NCI-H69 (cell line): ENCODE data around the gene PTGR1.
"Not testable (repeated sequence)": the region's sequence is repeated elsewhere in the genome, so short reads cannot be mapped to it uniquely, and the experiment has no call there.

Experiments
- DNase-seq: peaks from one replicate; lab custom pipeline; 2025; lab: John Stamatoyannopoulos, UW

Gene PTGR1

DNA sequence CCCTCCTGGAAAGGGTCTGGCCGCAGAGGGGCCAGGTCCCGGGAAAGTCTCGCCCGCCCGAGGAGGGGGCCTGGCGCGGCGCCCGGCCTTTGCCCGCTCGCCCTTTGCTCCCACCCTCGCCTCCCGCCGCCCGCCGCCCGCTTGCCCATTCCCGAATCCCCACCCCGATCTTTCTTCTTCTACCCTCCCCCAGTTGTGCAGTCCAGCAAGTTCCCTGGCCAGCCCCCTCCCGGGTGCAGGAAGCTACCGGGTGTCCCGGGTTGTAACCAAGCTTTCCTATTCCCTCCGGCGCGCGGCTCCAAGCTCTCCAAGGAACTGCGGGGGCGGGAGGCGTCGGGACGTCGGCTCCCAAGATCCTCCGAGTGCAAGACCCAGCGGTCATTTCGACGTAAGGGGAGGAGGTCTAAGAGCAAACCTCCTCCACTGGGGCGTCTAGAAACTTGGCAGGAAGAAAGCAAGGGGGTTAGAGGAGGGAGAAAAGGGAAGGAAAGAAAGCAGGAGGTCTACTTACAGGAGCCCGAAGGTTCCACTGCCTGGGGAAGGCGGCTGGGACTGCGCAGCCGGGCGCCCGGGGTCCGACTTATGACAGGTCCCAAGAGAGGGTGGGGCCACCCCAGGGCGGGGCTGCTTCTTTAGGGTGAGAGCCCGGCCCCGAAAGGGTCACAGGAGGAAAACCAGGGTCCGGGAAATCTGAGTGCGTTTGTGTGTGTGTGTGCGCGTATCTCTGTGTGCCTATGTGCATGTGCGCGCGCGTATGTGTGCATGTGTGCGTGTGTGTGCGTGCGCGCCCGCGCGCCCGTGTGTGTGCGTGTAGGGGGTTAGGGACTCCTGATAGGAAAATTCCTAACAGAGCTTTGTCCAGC, at the start of gene PTGR1:
PTGR1 (minus strand) TSS at position 556 of the 863 bp plus-strand sequence. CDS start 2,225 bp downstream, outside the sequence.
- DNase-seq: peak; percentile 67

DNA sequence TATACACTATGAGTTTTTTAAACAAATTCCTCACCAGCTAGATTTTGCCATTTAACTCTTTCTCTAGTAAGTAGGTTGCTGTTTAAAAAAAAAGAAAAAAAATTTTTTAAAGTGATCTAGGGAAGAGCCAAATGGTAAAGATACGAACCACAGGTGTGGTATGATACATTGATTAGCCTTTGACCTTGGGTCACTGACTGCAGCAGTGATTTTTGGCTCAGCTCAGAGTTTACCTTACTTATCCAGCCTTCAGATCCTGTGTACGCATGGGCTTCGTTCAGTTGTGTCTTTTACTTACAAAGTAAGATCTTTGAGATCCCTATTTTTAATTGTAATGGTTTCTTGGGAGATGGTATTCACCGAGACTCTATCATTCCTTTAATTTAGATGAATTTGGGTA, 49.6 kb upstream of the PTGR1 start:
- no peak for DNase-seq

DNA sequence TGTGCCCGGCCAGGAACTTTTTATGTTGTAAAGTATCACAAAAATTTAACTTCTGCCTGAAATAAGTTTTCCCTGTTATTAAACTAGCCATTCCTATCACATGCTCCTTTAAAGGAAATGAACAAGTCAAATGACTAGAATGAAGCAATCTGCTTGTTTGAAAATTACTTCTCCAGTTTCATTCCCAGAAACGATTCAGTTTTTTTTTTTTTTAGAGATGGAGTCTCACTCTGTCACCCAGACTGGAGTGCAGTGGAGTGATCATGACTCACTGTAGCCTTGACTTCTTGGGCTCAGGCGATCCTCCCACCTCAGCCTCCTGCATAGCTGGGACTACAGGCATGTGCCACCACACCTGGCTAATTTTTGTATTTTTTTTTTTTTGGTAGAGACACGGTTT, 48.6 kb upstream of the PTGR1 start:
- no peak for DNase-seq

DNA sequence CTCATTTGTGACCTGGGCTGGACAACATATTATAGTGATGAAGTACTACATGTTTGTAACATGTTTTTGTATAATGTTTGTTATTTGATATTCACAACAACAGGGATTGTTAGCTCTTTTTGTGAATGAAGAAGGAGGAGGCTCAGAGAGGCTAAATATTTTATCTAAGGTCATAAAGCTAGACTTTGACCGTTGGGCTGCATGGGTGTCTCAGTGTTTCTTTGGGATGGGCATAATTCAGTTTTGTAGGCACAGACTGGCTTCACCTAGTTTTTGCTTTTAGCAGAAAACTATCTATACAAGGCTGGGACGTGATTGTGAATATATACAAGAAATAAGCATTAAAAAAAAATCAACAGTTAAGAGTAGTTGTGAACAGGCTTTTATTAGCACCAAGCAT, 47.0 kb upstream of the PTGR1 start:
- no peak for DNase-seq

DNA sequence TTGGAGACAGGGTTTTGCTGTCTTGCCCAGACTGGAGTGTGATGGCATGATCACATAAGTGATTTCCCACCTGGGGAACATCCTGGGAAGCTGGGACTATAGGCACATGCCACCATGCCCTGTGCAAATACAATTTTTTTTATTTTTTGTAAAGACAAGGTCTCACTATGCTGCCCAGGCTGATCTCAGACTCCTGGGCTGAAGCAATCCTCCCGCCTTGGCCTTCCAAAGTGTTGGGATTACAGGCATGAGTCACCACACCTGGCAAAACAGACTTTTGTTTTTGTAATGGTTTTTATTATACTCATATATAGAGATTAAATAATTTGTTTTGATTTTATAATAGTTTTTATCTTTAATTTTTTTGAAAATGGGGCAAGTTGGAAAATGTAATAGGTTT, 46.4 kb upstream of the PTGR1 start:
- no peak for DNase-seq

DNA sequence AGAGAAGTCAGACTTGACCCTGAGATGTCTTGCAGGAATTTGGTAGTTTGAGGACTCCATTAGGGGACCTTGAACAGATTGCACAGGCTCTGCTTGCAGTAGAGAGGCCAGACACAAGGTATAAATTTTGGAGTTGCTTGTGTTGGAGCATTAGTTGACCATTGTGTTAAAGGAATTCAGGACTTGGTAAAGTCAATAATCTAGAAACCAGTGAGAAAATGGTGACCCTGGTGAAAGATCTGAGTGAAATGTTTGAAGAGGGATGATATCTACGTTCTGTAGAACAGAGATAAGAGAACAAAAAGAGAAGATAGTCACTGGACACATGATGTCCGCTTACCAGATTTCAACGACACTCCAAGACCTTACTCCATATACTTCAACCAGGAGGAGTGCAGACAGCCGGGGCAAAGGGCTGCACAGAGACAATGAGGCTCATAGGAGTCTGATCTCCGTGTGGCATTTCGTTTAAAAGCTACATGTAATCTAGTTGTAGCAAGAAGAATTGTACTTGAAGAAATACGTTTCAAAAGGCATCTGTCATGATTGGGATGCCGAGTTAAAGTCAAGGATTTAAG, 44.8 kb upstream of the PTGR1 start:
- DNase-seq: no peak

DNA sequence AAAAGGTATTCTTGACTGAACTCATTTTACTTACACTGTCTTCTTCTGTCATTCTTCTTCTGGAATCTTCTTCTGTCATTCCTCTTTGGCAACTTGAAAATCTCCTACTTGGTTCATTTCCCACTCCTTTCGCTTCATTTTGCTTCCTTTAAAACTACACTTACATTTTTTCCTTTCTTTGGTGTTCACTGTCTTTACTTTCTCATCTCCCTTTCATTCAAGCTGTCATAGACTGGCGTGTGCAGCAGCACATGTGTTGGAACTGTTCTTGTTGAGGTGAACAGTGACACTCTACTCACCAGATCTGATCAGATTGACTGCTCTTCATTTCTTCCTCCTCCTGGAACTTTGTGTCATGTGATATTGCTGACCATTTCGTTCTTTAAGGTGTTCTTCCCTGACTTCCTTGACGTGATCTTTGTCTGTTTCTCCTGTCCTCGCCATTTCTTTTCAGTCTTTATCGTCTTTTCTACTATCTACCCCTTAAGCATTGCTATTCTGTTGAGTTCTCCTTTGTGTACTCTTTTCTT, 38.0 kb upstream of the PTGR1 start:
- DNase-seq: no peak

DNA sequence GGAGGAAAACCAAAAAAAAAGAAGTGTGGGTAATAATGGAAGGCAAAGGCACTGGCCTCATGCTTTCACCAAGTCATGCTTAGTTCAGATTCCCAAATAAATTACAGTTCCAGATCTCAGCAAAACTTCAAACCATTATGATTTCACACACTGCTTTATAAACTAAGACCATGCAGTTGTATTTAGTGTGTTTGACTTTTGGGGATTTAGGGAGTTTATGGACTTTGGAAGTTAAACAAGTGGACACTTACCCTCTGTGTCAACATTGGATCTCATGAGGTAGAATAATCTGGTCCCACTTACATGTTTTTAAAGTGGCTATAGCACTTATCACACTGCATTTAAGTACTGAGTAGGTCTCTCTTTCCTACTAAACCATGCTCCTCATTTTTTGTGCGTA, 35.4 kb upstream of the PTGR1 start:
- DNase-seq: no peak

DNA sequence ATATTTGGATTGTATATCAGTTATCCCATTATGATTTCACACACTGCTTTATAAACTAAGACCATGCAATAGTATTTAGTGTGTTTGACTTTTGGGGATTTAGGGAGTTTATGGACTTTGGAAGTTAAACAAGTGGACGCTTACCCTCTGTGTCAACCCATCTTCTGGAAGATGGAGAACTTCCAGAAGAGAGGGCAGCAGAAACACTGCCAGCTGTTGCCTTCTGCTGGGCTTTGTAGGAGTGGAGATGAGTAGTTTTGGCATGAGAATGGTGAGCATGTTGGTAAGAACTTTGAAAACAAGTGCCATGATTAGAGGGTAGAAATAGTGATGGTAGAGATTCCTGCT, 33.9 kb upstream of the PTGR1 start:
- no peak for DNase-seq

DNA sequence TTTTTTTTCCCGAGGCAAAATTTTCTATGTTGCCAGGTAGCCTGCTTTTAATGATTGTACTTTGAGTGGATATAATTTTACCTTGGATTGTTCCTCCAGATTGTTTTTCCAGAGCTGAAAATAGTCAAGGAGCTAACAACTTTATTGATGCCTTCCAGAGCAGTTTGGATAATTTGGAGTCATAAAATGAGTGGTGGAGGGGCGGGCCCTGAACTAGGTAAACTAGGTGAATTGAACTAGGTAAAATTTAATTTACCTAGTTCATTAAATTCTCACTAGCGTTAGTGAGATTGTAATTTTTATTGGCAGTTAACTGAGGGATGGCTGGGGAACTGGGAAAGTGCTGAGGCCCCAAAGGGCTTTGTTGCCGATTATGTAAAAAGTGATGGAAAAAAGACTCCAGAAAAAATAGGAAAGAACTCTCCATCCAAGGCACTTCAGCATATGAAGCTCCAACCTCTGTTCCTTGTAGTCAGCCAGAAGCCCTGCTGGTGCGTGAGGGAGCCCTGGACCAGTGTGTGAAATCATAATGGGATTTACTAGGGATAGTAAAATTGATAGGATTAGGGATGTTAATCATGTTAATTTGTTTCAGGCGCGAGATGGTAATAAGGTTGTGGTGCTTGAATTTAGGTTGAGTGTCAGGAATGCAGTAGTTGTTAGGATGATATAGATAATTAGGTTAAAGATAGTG, 33.4 kb upstream of the PTGR1 start:
- DNase-seq: no peak

DNA sequence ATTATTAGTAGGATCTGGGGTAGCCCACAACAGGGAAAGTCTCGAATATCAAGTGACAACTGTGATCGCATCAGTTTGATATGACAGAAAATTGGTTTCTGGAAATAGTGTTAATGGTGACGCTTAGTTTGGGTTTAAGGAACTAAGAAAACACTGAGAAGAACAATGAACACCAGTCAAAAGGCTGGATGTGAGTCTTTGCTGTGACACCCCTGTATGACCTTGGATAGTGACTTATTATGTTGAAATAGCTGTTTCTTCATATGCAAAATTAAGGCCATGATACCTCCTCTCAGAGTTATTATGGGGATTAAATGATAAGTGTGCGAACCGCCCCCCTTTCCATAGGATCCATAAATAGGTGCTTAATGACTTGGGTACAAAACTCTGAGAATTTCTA, 32.6 kb upstream of the PTGR1 start:
- no peak for DNase-seq

DNA sequence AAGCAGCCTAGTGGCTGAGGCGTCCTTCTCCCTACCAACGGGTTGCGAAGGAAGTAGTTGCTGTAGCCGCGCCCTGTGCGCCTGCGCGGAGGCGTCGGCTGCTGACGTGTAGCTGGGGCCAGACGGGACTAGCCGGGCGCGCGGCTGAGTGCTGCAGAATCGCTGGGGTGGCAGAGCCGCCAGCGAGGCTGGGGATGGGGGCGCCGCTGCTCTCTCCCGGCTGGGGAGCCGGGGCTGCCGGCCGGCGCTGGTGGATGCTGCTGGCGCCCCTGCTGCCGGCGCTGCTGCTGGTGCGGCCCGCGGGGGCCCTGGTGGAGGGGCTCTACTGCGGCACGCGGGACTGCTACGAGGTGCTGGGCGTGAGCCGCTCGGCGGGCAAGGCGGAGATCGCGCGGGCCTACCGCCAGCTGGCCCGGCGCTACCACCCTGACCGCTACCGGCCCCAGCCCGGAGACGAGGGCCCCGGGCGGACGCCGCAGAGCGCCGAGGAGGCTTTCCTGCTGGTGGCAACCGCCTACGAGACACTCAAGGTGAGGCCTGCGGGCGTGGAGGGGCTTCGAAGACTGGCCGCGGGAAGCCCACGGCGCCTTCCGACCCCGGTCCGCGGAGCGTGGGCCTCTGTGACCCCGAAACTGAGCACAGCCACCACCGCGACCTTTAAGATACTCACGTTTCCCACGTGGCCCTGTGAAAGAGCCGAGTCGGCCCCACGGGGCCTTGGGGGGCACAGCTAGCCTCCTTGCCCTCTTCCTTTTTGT, 31.9 kb upstream of the PTGR1 start, which contains the start of gene DNAJC25:
DNAJC25 (plus strand) TSS at position 121 of the 758 bp plus-strand sequence; CDS start at position 195, 74 bp downstream.
- DNase-seq: peak; percentile 99

DNA sequence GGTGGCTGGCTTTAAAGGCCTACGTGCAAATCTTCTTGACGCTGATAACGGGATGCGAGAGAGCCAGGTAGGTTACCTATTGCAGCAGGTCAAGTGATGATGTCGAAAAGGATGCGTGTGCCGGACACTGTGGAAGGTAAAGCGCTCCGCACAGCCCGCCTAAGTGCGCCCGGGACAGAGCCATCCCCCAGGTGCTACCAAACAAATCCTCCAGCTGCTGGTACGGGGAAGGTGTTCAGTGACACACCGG, 31.4 kb upstream of the PTGR1 start:
- DNase-seq: no peak

DNA sequence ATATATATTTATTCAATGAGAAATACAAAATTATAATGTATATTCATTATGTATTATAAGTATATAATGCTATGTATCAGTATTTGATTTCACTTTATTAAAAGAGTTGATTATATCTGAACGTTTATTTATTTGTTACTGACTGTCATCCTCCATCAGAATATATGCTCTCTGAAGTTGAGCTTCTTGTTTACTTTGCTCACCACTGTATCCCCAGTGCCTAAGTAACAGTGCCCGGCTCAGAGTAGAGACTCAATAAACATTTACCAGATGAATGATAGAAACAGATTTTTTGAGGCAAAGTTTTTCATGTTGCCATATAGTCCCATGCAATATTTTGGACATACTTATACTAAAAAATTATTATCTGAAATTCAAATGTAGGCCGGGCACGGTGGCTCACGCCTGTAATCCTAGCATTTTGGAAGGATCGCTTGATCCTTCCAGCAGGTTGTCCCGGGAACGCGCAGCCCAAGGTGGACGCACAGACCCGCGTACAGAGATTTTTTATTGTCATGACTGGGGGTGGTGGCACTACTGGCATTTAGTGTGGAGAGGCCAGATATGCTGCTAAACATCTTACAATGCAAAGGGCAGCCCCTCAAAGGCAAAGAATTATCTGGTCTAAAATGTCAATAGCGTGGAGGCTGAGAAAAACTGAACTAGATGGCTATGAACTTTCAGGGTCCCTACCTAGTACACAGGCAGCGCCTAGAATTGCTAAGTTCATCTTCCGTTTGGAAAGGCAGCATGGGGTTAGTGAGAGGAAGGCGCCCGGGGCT, 30.9 kb upstream of the PTGR1 start:
- peak; percentile 57 for DNase-seq

DNA sequence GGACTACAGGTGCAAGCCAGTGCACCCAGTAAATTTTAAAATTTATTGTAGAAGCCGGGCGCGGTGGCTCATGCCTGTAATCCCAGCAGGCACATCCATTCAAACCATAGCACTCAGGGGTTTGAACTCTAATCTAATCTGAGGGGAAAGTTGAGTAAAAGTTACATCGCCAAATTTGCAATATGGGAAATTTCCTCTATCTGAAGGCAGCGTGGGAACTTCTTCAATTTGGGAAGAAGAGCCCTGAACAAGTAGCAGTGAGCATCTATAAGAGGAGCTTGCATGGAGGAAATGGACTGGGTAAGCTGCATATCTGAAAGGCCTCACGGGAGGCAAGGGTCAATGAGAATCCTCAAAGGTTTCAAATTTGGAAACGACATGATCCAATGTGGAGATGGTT, 29.0 kb upstream of the PTGR1 start:
- DNase-seq: no peak

DNA sequence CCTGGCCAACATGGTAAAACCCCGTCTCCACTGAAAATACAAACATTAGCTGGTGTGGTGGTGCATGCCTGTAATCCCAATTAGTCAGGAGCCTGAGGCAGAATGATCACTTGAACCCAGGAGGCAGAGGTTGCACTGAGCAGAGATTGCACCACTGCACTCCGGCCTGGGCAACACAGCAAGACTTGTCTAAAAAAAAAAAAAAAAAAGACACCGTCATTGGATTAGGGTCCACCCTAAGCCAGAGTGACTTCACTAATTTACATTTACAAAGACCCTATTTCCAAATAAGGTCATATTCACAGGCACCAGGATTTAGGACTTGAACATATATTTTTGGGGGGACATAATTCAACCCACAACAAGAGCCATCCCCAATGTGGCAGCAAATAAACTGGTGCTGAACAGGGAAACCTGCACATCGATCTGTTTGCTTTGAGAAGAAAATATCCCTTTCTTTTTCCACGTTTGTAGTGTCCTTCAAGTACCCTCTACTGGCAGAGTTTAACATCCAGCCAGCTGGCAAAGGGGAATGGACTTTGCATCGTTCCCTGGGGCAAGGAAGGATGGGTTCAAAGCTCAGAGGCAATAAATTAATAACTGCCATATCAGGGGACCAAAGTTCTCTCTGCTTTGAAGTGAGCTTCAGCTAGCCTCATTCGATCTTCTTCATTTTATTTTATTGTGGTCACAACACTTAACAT, 28.0 kb upstream of the PTGR1 start:
- no peak for DNase-seq

DNA sequence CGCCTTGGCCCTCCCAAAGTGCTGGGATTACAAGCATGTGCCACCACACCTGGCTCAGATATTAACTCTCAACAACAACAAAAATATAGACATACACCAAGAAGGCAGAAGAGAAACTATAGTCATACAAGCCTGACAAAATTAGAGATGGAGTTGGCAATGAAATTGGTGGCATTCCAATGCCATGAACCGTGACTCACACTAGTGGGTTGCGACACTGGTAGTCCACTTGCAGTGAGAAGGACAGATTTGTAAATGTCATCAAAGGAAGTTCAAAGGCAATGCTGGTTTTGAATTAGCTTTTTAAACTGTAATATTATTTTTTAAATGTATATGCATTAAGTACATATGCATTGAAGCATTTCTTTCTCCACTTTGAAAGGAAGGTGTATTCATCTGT, 23.2 kb upstream of the PTGR1 start:
- DNase-seq: no peak

DNA sequence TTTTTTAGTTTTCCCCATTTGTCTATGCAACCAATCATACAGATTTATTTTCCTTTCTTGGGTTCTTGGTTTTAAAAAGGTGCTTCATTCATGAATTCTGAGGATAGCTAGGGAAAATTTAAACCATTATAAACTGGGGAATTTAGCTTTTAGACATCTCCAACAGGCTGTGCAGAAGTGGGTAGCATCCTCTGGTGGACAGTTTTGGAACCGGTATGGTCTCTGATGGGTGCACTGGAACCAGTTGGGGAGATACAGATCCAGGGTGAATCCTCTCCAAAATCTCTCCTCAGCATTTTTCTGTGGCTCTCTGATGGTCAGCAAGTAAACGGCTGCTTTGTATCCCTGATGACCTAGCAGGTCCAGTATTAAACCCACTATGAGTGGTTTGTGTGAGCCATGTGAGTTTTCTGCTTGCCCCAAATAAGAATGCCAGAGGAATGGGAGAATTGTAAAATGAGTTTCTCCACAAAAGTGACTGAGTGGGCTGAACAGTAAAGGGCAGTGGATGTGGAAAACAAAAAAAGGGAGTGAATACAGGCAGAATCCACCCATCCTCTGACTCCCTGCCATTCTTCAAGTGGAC, 22.5 kb upstream of the PTGR1 start:
- DNase-seq: peak; percentile 62

DNA sequence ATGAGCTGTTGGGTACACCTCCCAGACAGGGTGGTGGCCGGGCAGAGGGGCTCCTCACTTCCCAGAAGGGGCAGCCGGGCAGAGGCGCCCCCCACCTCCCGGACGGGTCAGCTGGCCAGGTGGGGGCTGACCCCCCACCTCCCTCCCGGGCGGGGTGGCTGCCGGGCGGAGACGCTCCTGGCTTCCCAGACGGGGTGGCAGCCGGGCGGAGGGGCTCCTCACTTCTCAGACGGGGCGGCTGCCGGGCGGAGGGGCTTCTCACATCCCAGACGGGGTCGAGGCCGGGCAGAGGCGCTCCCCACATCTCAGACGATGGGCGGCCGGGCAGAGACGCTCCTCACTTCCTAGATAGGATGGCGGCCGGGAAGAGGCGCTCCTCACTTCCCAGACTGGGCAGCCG, 17.9 kb upstream of the PTGR1 start:
- not testable (repeated sequence) for DNase-seq

DNA sequence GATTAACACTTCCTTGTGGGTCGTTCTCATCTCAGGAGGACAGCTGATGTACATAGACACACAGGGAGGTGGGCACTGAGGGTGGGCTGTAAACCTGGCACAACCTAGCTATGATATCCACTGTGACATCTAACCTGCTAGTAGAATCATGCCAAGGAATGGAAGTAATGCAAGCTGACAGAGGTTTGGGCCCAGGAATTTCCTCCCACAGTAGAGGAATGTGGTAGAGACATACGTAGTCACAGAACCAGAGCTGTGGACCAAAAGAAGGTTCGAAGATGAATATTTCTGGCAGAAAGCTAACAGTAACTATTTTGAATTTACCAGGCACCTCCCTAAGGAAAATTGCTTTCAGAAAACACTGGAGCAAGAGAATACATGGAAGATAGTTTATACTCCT, 16.5 kb upstream of the PTGR1 start:
- DNase-seq: no peak
